ENCODE results near the gene GLTPD2.
"Not testable (repeated sequence)": the region's sequence is repeated elsewhere in the genome, so short reads cannot be mapped to it uniquely, and the experiment has no call there.

The GLTPD2 gene

DNA sequence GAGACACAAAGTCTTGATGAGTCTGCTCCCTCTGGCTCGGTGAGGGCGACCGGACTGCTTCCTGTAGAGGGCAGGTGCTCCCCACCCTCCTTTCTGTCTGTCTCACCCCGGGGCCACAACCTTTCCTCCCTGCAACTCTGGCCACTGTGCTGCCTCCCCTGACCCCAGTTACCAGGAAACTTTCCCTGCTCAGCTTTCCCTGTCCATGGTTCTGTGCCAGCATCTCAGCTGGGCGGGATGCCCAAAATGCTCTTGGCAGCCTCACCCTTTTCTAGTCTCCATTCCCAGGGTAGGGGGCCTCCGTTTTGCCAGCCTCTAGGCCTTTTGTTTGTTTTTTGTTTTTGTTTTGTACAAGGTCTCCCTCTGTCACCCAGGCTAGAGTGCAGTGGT lies 19.6 kb downstream of the GLTPD2 start:
- no peak for DNase-seq (ENCODE audit: low read depth)

DNA sequence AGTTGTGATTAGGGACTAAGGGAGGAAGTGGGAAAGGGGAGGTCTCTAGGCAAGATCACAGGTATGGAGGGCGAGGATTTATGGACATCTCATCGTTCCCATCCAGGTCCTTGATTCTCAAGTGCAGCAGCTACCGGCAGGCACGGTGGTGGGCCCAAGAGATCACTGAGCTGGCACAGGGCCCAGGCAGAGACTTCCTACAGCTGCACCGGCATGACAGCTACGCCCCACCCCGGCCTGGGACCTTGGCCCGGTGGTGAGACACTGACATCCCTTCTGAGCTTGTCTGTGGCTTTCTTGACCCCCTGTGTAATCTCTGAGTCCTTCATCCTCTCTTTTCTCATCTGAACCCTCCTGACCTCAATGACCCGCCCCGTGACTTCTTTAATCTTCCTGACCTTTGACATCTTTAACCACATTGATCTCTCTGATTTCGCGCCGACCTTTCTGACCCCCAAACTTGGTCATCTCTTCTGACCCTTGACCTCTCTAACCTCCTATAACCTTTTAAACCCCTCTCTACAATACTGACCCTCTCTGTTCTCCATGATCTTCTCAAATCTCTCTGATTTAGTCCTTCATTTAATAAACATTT lies 22.0 kb downstream of the GLTPD2 start:
- no peak for DNase-seq (ENCODE audit: low read depth)

DNA sequence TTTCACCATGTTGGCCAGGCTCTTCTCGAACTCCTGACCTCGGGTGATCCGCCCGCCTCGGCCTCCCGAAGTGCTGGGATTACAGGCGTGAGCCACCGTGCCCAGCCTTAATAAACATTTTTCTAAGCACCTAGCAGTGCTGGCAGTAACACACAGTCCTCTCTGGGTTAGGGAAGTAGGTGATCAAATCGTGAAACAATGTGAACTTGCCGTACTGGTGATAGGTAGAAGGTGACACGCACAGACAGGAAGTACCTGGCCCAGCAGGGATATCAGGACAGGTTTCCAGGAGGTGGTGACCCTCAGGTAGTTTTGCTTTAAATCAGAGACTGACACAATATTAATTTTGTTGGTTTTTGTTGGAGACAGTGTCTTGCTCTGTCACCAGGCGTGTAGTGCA lies 22.7 kb downstream of the GLTPD2 start:
- DNase-seq (ENCODE audit: low read depth), result no peak

DNA sequence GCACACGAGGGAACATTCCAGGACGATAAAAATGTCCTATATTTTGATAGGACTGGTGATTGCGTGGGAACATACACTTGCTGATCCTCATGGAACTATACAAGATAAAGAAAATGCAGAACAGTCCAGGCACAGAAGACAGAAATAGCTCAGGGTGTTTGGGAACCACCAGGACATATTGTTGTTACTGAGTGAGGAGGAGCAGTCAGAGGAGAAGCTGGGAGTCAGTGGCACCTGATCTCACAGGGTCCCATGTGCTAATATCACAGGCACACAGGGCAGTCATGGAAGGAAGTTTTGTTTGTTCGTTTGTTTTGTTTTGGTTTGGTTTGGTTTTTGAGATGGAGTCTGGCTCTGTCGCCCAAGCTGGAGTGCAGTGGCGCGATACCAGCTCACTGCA lies 23.9 kb downstream of the GLTPD2 start:
- DNase-seq (ENCODE audit: low read depth), result no peak

DNA sequence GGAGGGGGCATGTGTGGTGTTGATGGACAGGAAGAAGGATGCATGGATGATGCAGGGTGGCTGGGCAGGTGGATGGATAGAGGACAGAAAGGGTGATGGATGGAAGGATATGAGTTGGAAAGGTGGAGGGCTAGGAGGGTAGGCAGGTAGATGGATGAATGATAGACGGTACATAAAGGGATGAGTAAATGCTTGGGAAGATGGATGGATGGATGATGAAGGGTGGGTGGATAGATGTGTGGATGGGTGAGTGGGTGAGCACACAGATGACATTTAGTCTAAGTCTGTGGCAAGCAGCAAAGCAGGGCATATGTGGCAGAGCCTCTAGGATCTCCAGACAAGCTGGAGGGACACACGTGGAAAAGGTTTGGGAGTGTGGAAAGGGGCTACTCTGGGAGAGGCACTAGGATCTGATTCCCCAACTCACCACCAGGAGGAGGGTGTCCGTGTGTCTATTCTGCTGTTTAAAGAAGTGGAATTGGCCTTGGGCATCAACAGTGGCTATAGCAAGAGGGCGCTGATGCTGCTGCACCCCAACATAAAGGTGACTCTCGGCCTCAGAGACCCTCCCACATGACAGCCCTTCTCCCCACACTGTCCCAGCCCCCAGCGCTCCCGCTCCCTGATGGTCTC lies 26.4 kb downstream of the GLTPD2 start:
- no peak for DNase-seq (ENCODE audit: low read depth)

DNA sequence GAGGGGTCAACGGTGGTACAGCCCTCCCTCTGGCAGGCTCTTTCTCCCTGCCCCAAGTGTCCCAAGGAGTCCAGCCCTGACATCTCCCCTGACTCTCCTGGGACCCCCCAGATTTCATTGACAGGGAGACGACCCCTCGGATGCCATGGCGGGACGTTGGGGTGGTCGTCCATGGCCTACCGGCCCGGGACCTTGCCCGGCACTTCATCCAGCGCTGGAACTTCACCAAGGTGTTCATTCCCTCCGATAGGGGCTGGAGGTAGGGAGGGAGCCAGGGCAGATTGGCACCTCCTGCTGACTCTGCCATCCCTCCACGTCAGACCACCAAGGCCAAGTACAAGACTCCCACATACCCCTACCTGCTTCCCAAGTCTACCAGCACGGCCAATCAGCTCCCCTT lies 28.1 kb downstream of the GLTPD2 start:
- DNase-seq (ENCODE audit: low read depth), result no peak

DNA sequence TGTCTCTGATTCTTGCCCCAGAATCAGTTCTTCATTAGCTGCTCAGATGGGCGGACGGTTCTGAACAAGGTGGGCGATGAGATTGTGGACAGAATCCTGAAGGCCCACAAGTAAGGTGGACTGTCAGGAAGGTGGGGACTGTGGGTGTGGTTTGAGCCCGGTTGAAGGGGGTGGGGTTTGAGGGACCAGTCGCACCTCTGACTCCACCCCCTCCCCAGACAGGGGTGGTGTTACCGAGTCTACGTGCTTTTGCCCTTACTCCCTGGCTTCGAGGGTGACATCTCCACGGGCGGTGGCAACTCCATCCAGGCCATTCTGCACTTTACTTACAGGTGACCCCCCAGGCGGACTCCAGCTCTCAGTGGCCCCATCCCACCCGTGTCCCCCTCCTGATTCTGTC lies 29.5 kb downstream of the GLTPD2 start:
- DNase-seq (ENCODE audit: low read depth), result no peak

DNA sequence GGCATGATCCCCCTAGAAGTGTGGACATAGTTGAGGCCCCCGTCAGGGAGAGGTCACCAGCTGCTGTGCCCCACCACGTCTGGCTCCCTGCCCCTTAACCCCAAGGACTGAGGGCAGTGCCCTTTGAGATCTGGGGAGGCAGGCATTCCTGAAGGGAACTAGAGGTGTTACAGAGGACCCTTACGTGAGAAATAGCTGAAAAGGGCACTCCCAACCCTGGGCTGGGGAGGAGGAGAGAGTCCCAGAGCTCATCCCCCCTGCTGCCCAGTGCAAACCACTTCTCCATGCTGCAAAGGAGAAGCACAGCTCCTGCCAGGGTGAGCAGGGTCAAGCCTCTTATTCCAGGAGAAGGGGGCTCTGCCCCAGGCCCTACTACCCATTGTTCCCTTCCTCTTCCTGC lies 34.1 kb downstream of the GLTPD2 start:
- no peak for DNase-seq (ENCODE audit: low read depth)

DNA sequence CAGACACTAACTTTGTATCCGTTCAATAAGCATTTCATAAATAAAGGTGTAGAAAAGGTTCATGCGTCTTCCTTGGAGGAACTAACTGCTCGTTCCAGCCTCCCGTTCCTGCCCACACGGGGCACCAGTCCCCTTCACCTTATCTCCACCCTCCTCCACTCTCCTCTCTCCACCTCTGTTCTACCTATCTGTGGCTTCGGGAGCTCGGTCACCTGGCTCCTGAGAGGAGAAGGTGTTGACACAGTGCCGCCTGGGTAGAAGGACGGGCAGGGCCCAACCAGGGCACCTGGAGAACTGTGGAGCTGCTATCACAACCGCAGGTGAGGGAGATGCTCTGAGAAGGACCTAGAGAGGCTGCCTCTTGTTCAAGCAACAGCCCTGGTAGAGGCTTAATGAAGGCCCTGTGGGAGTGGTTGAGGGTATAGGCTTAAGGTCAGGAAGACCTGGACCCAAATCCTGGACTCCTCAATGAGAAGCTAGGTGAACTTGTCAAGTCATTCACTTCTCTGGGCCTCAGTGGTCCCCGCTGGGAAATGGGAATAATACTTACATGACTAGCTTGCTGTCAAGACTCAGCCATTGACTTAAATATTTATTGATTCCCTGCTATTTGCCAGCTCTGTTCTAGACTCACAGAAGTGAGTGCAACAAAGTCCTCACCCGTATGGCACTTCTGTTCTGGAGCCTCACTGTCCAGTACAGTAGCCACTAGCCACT lies 34.8 kb downstream of the GLTPD2 start:
- no peak for DNase-seq (ENCODE audit: low read depth)

DNA sequence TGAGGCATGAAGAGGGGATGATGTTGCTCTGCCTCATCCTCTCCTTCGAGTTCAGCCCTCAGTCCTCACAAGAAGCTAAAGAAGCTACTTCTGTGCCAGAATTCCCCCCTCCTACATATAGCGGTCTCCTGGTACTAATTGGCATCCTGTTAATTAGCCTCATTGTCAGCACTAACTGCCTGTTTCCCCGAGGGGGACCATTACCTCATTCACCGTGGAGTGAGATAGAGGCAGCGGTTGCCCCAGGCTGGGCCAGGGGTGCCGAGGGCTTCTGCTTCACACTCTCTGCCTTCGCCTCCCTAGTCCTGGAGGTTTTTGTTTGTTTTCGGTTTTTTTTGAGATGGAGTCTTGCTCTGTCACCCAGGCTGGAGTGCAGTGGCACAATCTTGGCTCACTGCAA lies 38.6 kb downstream of the GLTPD2 start:
- no peak for DNase-seq (ENCODE audit: low read depth)

DNA sequence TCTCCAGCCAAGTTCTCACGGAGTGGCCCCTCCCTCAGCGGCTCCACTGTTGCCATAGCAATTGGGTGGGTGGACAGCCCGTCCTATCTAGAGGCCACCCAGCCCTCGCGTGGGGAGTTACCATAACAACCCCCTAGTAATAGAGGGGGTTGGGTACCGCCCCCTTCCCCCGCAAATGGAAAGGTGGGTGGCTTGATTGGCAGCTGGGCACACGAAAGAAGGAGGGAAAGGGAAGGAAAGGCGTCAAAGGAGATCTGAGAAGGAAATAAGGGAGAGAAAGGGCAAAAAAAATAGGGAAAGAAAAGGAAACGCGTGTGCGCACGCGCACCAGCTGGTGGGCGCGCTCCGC lies 44.0 kb downstream of the GLTPD2 start:
- DNase-seq (ENCODE audit: low read depth), result not testable (repeated sequence)

DNA sequence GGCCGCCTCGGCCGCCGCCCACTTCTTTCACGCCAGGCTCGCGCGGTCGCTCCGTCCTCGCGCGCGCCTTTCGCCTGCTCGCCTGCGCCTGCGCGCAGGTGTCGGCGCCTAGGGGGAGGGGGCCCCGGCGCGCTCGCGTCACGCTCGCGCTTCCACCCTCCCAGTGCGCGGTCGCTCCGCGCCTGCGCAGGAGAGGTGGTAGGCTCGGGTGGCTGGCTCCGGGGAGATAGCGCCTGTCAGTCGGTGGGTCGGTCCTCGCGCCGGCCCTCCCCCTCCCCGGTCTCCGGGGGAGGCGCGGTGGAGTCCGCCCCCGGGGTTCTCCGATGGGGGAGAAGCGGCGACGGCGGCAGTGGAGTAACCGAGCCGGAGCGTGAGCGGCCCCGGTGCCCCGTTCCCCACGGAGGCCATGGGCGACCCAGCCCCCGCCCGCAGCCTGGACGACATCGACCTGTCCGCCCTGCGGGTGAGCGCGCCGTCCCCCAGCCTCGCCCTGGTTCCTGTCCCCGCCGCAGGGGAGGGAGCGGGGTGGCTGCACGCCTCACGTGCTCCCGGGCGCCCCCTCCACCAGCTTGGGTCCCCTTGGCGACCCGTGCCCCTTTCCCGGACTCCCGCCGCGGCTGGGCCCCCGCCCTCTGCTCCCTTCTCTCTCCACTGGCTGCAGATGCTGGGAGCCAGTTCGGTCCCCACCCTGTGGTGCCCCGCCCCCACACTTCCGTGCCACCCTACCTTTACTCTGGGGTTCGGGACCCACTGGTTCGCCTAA lies 44.6 kb downstream of the GLTPD2 start, which contains the start of gene MINK1:
MINK1 (plus strand) TSS at position 163 of the 763 bp plus-strand sequence; CDS start at position 407, 244 bp downstream.
- DNase-seq (ENCODE audit: low read depth), result peak; percentile 86

DNA sequence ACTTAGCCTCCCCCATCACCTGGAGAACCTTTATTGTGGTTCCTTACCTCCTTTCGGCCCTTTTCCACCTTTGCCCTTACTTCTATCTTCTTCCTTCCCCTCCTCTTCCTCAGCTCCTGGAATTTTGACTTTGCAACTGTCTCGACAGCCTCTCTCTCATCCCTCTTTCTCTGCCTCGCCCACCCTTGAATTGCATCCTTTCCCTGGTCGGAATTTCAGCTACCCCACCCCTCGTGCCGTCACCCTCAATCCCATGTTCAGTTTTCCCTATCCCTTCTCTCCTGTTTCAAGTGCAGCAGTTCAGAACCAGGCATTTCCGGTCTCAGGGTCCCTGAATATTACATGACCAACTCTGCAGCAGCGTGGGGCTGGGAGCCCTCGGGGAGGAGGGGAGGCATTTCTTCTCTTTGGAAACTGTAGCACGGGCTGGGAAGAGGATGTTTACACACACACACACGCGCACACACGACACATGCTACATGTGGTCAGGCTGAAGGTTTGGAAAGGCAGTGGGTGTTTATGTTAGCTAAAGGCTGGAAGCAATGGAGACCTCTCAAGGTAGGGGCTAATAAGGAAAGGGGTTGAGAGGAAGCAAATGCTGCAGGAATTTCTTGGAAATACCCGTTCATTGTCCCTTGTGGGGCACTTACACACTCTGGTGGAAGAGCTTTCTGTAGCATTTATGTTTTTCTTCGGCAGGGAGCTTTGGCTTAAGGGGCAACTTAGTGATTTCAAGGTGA lies 45.3 kb downstream of the GLTPD2 start:
- no peak for DNase-seq (ENCODE audit: low read depth)

DNA sequence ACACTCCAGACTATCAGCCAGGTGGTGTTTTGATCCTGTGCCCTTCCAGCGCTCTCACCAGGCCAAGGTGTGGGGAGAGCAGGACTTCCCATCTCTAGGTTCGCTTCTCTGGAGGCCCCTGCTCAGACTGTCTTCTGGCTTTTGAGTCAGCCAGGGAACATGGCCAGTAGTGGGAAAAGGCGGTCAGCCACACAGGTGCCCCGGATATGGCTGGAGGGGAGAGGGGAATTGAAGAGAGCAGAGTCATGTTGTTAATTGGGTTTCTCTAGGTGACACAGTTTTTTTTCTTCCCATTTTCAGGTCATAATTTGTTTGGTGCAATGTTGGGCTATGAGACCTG lies 45.9 kb downstream of the GLTPD2 start:
- no peak for DNase-seq (ENCODE audit: low read depth)

DNA sequence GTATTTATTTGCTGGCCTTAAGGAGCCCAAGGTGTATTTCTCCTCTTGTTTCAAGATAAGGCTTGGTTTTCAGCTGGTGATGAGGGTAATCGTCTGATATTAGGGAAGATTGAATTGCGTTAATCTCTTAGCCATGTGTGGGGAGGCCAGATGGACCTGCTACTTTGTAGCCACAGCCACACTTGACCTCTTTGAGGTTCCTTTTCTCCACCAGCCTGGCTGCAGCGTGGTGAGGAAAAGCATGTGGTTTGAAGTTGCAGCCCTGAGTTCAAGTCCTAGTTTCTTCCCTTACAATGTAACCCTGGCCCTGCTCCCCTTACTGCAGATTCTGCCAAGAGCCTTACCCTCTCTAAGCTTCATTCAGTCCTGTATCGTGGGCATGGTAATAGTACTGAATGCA lies 47.5 kb downstream of the GLTPD2 start:
- DNase-seq (ENCODE audit: low read depth), result no peak

DNA sequence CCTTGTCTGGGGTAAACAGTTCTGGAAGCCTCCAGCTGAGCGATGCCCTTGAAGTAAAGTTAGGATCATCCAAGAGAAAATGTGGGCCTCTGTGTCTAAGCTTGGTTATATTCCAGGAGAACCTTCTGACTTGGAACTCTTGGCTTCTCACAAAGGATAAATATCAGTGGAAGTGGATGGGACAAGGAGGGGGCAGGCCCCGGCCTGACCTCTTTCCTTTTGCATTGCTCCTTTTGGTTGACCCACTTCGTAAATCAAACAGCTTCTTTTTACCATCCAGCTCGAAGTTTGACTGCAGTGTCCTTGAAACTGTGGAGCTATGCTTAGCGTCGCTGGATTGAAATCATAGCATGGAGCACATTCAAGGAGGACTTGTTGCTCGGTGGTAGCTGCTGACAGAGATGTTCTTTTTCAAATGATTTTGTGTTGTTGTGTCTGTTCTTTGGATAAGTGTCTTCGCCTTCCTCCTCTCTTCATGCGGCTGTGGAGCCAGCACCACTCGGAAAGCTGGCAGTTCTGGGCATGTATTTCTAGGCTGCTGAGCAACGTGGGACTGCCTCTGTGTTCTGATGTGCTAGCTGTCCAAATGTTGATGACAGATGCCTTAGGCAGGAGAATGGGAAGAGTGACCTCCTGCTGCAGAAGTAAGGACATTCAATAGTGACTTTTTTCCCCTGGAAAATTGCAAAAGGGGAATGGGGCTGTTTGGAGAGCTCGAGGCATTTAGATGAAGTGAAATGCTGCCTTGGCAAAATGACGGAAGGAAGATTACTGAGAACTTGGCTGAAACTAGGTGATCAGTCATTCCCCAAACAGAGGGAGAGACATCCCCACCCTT lies 48.9 kb downstream of the GLTPD2 start:
- DNase-seq (ENCODE audit: low read depth), result no peak

DNA sequence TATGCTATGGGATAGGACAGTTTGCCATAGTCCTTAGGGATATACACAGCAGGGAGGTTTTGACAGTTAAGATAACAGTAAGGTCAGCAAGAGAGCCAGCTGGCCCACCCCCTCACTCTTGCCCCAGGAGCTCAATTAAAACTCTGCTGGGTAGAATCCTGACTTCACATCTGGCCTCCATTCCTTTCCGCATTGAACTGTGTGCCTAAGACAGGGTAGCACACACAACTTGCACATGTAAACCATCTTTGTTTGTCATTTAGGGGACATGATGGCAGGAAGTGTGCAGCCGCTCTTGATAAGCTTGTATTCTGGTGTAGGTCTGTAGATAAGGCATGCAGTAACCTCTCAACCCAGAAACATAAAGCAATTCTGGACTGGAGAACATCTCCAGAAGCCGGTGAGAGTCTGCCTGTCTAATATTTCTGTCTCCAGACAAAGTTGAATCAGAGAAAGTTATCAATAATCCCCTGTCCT lies 49.6 kb downstream of the GLTPD2 start:
- no peak for DNase-seq (ENCODE audit: low read depth)

DNA sequence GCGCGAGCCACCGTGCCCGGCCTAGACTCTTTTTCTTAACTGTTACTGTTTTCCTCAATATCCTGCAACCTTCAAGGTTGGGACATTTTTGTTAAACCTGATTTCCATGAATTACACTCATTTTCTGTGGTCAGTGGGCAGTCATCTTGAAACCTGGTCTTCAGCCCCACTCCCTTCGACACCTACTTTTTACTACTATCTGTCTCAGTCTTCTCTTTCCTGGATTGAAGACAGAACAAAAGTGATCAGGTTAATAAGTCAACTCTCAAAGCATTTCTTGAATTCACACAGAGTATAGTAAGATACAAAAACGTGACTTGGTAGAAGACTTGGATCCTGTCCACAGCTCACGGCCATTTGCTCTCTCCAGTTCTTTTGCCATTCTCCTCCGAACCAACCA lies 50.5 kb downstream of the GLTPD2 start:
- no peak for DNase-seq (ENCODE audit: low read depth)

All from fibroblast of the conjunctiva (primary cell).